Body of pancreas (tissue), 4 donors: ENCODE data around the gene AJAP1. TPM values are rescaled to one million over a fixed set of nuclear protein-coding genes. Genes with fewer than 3 reads are reported as not detected.

Experiments
- ATAC-seq: fragments of 150-250 bp; one replicate; pipeline ENCODE4 v1.9.1; 2016
- DNase-seq, 4 donors: peaks; one replicate each; pipeline ENCODE4 v3.0.0-alpha.2; 2019
- H3K27ac ChIP-seq, 4 donors: fragments of 200-600 bp; sonication (generic); 1 replicate in 3 of 4; 2 replicates in 1 of 4; pipeline versions ENCODE4 v1.5.1 to v1.6.1; 2016 to 2019; ENCODE audit warnings: mild to moderate bottlenecking in 1 of 4, mixed read lengths in 1 of 4, moderate library complexity in 1 of 4
- H3K27me3 ChIP-seq, 2 donors: fragments of 200-600 bp; sonication (generic); one replicate each; pipeline ENCODE4 v1.6.0; 2016; ENCODE audit warnings: mild to moderate bottlenecking in 1 of 2
- H3K36me3 ChIP-seq, 2 donors: fragments of 200-600 bp; sonication (generic); replicated peaks in 1 of 2; 2 replicates each; pipeline ENCODE4 v1.5.1; 2016; ENCODE audit warnings: low read depth in 2 of 2; ENCODE audit not compliant: insufficient read depth in 1 of 2
- H3K4me1 ChIP-seq: fragments of 200-600 bp; sonication (generic); one replicate; pipeline ENCODE4 v1.6.0; 2016
- H3K4me3 ChIP-seq, 2 donors: fragments of 200-600 bp; sonication (generic); 1 replicate in 1 of 2; 2 replicates in 1 of 2; pipeline ENCODE4 v1.5.1; 2016 to 2019
- H3K9me3 ChIP-seq, 3 donors: fragments of 200-600 bp; sonication (generic); 1 replicate in 2 of 3; 2 replicates in 1 of 3; pipeline ENCODE4 v1.5.1; 2016
- POLR2A ChIP-seq, 3 donors: fragments of 450-650 bp; IDR thresholded peaks; one replicate each; pipeline ENCODE4 v1.6.1; 2016; ENCODE audit warnings: antibody characterized with exemption in 3 of 3, mild to moderate bottlenecking in 2 of 3
- WGBS, 2 donors: methylation state at CpG; one replicate each; pipeline ENCODE4 v1.1.5; 2017; 5-methylcytosine and 5-hydroxymethylcytosine counted together
- intact Hi-C: fragments of 100-400 bp; cut with DNase I; formaldehyde crosslinking; loops from one replicate; pipeline ENCODE4 v1.15.1; 2023
- total RNA-seq, 2 donors: library from RNA; depleted of rRNA; stranded (reverse); fragments of >200 nt; gene quantifications; one replicate each; pipeline ENCODE4 v1.1.0, GENCODE V29; 2016
- TF ChIP-seq, protein P1 (sequence below), 7 experiments: fragments of 450-650 bp in 4 of 7; fragments of 200-600 bp in 3 of 7; sonication (generic) in 3 of 7; IDR thresholded peaks; one replicate each; pipeline ENCODE4 v1.5.1; 2016 to 2019; ENCODE audit warnings: antibody characterized with exemption in 7 of 7

The AJAP1 gene
- total RNA-seq, 2 donors from 2014 or later = 0.66 to 2.9 TPM

GRCh38 chr1:4759671-4760070 is 105.3 kb downstream of the AJAP1 start:
- DNase-seq (no peak), ATAC-seq (no peak)
- Histone ChIP-seq H3K9me3 (no peaks in the 10 kb centered on the region), H3K36me3 (no peaks in the 10 kb centered on the region), H3K4me1 (no peaks in the 10 kb centered on the region), H3K27ac (no peak overlapping the region), H3K4me3 (no peak overlapping the region), H3K27me3 (no peaks in the 10 kb centered on the region)
- 79 to 84% methylated on average over 6 to 8 of the region's 8 CpGs for WGBS, 2 donors
- intact Hi-C loops = no loop called here
- no peak for TF ChIP-seq POLR2A (IDR thresholded peaks at IDR 0.05)
- TF ChIP-seq, protein P1, sequence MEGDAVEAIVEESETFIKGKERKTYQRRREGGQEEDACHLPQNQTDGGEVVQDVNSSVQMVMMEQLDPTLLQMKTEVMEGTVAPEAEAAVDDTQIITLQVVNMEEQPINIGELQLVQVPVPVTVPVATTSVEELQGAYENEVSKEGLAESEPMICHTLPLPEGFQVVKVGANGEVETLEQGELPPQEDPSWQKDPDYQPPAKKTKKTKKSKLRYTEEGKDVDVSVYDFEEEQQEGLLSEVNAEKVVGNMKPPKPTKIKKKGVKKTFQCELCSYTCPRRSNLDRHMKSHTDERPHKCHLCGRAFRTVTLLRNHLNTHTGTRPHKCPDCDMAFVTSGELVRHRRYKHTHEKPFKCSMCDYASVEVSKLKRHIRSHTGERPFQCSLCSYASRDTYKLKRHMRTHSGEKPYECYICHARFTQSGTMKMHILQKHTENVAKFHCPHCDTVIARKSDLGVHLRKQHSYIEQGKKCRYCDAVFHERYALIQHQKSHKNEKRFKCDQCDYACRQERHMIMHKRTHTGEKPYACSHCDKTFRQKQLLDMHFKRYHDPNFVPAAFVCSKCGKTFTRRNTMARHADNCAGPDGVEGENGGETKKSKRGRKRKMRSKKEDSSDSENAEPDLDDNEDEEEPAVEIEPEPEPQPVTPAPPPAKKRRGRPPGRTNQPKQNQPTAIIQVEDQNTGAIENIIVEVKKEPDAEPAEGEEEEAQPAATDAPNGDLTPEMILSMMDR (IDR thresholded peaks at IDR 0.05) = no peak

GRCh38 chr1:4760088-4760487 is 105.7 kb downstream of the AJAP1 start:
- intact Hi-C loops = no loop called here
- H3K27ac ChIP-seq = no peak overlapping the region
- TF ChIP-seq, protein P1 (IDR thresholded peaks at IDR 0.05) = no peak
- no peak for TF ChIP-seq POLR2A (IDR thresholded peaks at IDR 0.05)
- 51 to 54% methylated on average over 5 of the region's 5 CpGs for WGBS, 2 donors
- ATAC-seq = no peak
- no peak overlapping the region for H3K4me3 ChIP-seq
- no peaks in the 10 kb centered on the region for H3K4me1 ChIP-seq
- no peaks in the 10 kb centered on the region for H3K36me3 ChIP-seq
- H3K9me3 ChIP-seq = no peaks in the 10 kb centered on the region
- DNase-seq = no peak
- no peaks in the 10 kb centered on the region for H3K27me3 ChIP-seq

DNA sequence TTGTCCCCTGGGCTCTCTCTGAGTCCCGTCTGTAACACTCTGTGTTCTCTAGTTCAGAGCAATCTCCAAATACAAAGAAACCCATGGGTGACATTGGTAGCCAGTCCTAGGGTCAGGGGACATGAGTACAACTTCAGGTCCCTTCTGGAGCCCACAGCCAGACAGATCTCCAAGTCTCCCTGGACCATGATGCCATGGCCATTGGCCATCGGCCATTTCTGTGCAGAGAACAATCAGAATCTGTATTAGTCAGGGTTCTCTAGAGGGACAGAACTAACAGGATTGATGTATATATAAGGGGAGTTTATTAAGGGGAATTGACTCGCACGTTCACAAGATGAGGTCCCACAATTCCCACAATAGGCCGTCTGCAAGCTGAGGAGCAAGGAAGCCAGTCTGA is 106.9 kb downstream of the AJAP1 start:
- no peaks in the 10 kb centered on the region for H3K27me3 ChIP-seq
- no peaks in the 10 kb centered on the region for H3K9me3 ChIP-seq
- intact Hi-C loops = no loop called here
- H3K4me1 ChIP-seq = no peaks in the 10 kb centered on the region
- H3K27ac ChIP-seq = no peak overlapping the region
- TF ChIP-seq, protein P1 (IDR thresholded peaks at IDR 0.05) = no peak
- no peak for TF ChIP-seq POLR2A (IDR thresholded peaks at IDR 0.05)
- no peak overlapping the region for H3K4me3 ChIP-seq
- no peak for DNase-seq
- H3K36me3 ChIP-seq = no peaks in the 10 kb centered on the region
- 61 to 85% methylated on average over 5 of the region's 5 CpGs for WGBS, 2 donors
- no peak for ATAC-seq

DNA sequence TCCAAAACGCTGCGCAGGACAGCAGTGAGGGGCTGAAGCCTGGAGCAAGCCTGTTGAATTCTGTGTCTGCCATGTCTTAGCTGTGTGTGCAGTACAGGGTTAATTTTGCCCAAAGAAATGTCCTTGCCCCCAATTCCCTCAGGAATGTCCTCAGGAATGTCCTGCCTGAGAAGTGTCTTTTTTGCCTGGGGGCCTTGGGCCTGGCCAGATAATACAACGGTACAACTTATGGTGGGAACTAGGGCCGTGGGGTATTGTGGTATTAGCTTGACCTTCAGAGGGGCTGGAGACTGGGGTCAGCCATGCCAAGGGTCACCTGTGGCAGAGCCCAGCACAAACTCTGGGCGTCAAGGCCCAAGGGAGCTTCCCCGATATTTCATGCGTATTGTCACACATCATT is 107.7 kb downstream of the AJAP1 start:
- no peak overlapping the region for H3K4me3 ChIP-seq
- no peak overlapping the region for H3K27ac ChIP-seq
- H3K36me3 ChIP-seq = no peaks in the 10 kb centered on the region
- WGBS, 2 donors = 76 to 92% methylated on average over 2 to 7 of the region's 7 CpGs
- no peaks in the 10 kb centered on the region for H3K4me1 ChIP-seq
- intact Hi-C loops = no loop called here
- H3K9me3 ChIP-seq = no peaks in the 10 kb centered on the region
- no peak for TF ChIP-seq POLR2A (IDR thresholded peaks at IDR 0.05)
- TF ChIP-seq, protein P1 (IDR thresholded peaks at IDR 0.05) = no peak
- ATAC-seq (no peak), DNase-seq (no peak)
- no peaks in the 10 kb centered on the region for H3K27me3 ChIP-seq

- Histone ChIP-seq H3K36me3 (no peaks in the 10 kb centered on the region), H3K9me3 (no peaks in the 10 kb centered on the region), H3K27ac (no peak overlapping the region), H3K4me3 (no peak overlapping the region), H3K4me1 (no peaks in the 10 kb centered on the region), H3K27me3 (no peaks in the 10 kb centered on the region)
- no peak for ATAC-seq
- WGBS, 2 donors = 72 to 88% methylated on average over 4 of the region's 4 CpGs
- no peak for TF ChIP-seq POLR2A (IDR thresholded peaks at IDR 0.05)
- TF ChIP-seq, protein P1 (IDR thresholded peaks at IDR 0.05) = no peak
- DNase-seq = no peak
- intact Hi-C loops = no loop called here
Observed at GRCh38 chr1:4767308-4767707, 112.9 kb downstream of the AJAP1 start.
